PC-9 (cell line): ENCODE data around the gene CTSH. TPM values are rescaled to one million over a fixed set of nuclear protein-coding genes. Genes with fewer than 3 reads are reported as not detected.

Source experiments
- BruUV-seq: library from RNA; stranded (reverse); fragments of 400-500 nt; replicated peaks from 2 replicates; lab custom pipeline; 2021; lab: Mats Ljungman, UMichigan
- CTCF ChIA-PET: fragments of 300-600 bp; sonication (Branson Sonifier 250); formaldehyde crosslinking; loops from one replicate; lab custom pipeline; 2022; ENCODE audit warnings: antibody characterized with exemption; lab: Charles Lee
- POLR2A ChIA-PET: fragments of 300-600 bp; sonication (Branson Sonifier 250); formaldehyde crosslinking; loops from one replicate; lab custom pipeline; 2022; ENCODE audit warnings: antibody characterized with exemption; ENCODE audit not compliant: unreplicated experiment; lab: Charles Lee
- DNase-seq, 2 experiments: peaks; one replicate each; pipeline versions ENCODE4 v3.0.0 to v3.0.0-alpha.2; 2015 to 2022; ENCODE audit warnings: mixed read lengths in 1 of 2
- H2AFZ ChIP-seq: fragments of 200-600 bp; sonication (generic); 2 replicates; pipeline ENCODE4 v1.8.1; 2017; ENCODE audit warnings: antibody characterized with exemption
- H3F3A ChIP-seq: fragments of 200-600 bp; sonication (generic); 2 replicates; pipeline ENCODE4 v1.8.1; 2017; ENCODE audit warnings: antibody characterized with exemption, mild to moderate bottlenecking, low read depth; ENCODE audit not compliant: insufficient read depth
- H3K27ac ChIP-seq: fragments of 200-600 bp; sonication (generic); 2 replicates; pipeline ENCODE4 v1.6.1; 2016; ENCODE audit warnings: mixed run types
- H3K27me3 ChIP-seq: fragments of 200-600 bp; sonication (generic); 2 replicates; pipeline ENCODE4 v1.6.1; 2016; ENCODE audit warnings: low read depth, mixed run types; ENCODE audit not compliant: insufficient read depth
- H3K36me3 ChIP-seq: fragments of 200-600 bp; sonication (generic); 2 replicates; pipeline ENCODE4 v1.6.1; 2016; ENCODE audit warnings: low read depth, mixed run types
- H3K4me1 ChIP-seq: fragments of 200-600 bp; sonication (generic); replicated peaks from 2 replicates; pipeline ENCODE4 v1.6.1; 2016; ENCODE audit warnings: mixed run types; ENCODE audit not compliant: insufficient read depth
- H3K4me2 ChIP-seq: fragments of 200-600 bp; sonication (generic); 2 replicates; pipeline ENCODE4 v1.6.1; 2017; ENCODE audit warnings: mixed run types
- H3K4me3 ChIP-seq: fragments of 200-600 bp; sonication (generic); 2 replicates; pipeline ENCODE4 v1.6.1; 2016; ENCODE audit warnings: mixed run types
- H3K79me2 ChIP-seq: fragments of 200-600 bp; sonication (generic); 2 replicates; pipeline ENCODE4 v1.6.1; 2017; ENCODE audit warnings: low read depth, mixed run types
- H3K9me2 ChIP-seq: fragments of 200-600 bp; sonication (generic); 2 replicates; pipeline ENCODE4 v1.8.1; 2017; ENCODE audit warnings: mild to moderate bottlenecking; ENCODE audit not compliant: insufficient read depth
- H3K9me3 ChIP-seq: fragments of 200-600 bp; sonication (generic); 2 replicates; pipeline ENCODE4 v1.8.1; 2016; ENCODE audit warnings: low read depth; ENCODE audit not compliant: insufficient read depth
- H4K20me1 ChIP-seq: fragments of 200-600 bp; sonication (generic); 2 replicates; pipeline ENCODE4 v1.8.1; 2017; ENCODE audit not compliant: insufficient read depth
- EZH2 ChIP-seq: fragments of 200-600 bp; sonication (generic); IDR thresholded peaks from 2 replicates; pipeline ENCODE4 v1.8.0; 2017; ENCODE audit warnings: antibody characterized with exemption, low read depth
- intact Hi-C: fragments of 100-400 bp; cut with micrococcal nuclease; formaldehyde crosslinking; loops from one replicate; pipeline ENCODE4 v1.10.0; 2022; ENCODE audit not compliant: unreplicated experiment
- total RNA-seq: library from RNA; stranded (reverse); gene quantifications from 2 replicates; pipeline ENCODE4 v1.2.3, GENCODE V29; 2021
- TF ChIP-seq, protein P1 (sequence below): fragments of 200-600 bp; sonication (generic); conservative IDR thresholded peaks from 2 replicates; pipeline ENCODE4 v1.6.1; 2017; ENCODE audit warnings: mixed run types, antibody characterized with exemption, mild to moderate bottlenecking, moderate library complexity

Gene CTSH
- total RNA-seq, 1 experiment from 2014 or later: 101 TPM

DNA sequence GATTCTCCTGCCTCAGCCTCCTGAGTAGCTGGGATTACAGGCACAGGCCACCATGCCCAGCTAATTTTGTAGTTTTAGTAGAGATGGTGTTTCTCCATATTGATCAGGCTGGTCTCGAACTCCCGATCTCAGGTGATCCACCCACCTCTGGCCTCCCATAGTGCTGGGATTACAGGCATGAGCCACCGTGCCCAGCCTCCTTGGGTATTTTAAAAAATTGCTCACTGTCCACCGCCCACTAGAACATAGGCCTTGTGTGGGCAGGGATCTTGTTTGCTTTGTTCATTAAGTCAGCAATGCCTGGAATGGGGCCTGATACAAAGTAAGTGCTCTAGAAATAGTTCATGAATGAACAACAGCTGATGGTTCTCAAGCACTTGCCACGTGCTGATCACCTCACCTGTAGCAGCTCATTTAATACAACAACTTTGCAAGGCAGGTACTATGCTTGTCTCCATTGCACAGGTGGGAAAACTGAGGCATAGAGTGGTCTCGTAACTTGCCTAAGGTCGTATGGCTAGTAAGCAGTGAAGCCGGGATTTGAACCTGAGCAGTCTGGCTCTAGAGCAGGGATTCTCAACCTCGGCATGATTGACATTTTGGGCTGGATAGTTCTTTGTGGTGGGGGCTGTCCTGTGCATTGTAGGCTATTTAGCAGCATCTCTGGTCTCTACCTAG lies 12.7 kb upstream of the CTSH start:
- H3K4me1 ChIP-seq: peaks cover 10% of the 10 kb centered on the region
- ChIA-PET CTCF (no interaction called here), POLR2A (no interaction called here)
- DNase-seq: no peak
- no peaks in the 10 kb centered on the region for H4K20me1 ChIP-seq
- H3K9me3 ChIP-seq: no peaks in the 10 kb centered on the region
- no peaks in the 10 kb centered on the region for H3K79me2 ChIP-seq
- H3K27ac ChIP-seq: no peak overlapping the region
- H3K36me3 ChIP-seq: no peaks in the 10 kb centered on the region
- no peak for TF ChIP-seq EZH2
- TF ChIP-seq, protein P1, sequence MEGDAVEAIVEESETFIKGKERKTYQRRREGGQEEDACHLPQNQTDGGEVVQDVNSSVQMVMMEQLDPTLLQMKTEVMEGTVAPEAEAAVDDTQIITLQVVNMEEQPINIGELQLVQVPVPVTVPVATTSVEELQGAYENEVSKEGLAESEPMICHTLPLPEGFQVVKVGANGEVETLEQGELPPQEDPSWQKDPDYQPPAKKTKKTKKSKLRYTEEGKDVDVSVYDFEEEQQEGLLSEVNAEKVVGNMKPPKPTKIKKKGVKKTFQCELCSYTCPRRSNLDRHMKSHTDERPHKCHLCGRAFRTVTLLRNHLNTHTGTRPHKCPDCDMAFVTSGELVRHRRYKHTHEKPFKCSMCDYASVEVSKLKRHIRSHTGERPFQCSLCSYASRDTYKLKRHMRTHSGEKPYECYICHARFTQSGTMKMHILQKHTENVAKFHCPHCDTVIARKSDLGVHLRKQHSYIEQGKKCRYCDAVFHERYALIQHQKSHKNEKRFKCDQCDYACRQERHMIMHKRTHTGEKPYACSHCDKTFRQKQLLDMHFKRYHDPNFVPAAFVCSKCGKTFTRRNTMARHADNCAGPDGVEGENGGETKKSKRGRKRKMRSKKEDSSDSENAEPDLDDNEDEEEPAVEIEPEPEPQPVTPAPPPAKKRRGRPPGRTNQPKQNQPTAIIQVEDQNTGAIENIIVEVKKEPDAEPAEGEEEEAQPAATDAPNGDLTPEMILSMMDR: no peak
- intact Hi-C loops: no loop called here
- no peaks in the 10 kb centered on the region for H3K27me3 ChIP-seq
- H2AFZ ChIP-seq: no peak overlapping the region
- BruUV-seq: no TSS peak
- H3F3A ChIP-seq: no peaks in the 10 kb centered on the region
- H3K9me2 ChIP-seq: no peaks in the 10 kb centered on the region
- no peak overlapping the region for H3K4me2 ChIP-seq
- H3K4me3 ChIP-seq: no peak overlapping the region

DNA sequence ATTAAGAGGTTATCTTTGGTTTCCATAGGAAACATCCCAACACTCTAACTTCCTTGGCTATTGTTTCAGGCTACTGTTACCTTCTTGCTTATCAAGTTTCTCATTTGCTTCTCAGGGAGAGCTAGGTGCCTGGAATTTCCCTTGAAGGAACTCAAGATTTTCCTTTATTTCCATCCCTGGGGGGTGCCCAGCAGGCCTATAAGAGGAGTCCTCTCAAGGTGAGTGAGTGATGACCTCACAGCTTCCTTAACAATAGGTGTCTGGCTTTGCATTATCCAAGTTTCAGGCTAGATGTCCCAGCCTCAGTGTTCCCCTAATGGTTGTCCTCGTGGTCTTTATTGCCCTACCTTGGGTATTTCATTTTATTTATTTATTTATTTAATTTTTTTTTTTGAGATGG lies 12.1 kb upstream of the CTSH start:
- Histone ChIP-seq H3K27me3 (no peaks in the 10 kb centered on the region), H3K9me3 (no peaks in the 10 kb centered on the region), H3K27ac (no peak overlapping the region), H4K20me1 (no peaks in the 10 kb centered on the region), H3K79me2 (no peaks in the 10 kb centered on the region), H3F3A (no peaks in the 10 kb centered on the region), H3K4me1 (peaks cover 16% of the 10 kb centered on the region), H3K36me3 (no peaks in the 10 kb centered on the region), H3K4me2 (no peak overlapping the region), H3K9me2 (no peaks in the 10 kb centered on the region), H3K4me3 (no peak overlapping the region), H2AFZ (no peak overlapping the region)
- TF ChIP-seq, protein P1: no peak
- no peak for TF ChIP-seq EZH2
- DNase-seq: no peak
- CTCF ChIA-PET: no interaction called here
- BruUV-seq: no TSS peak
- intact Hi-C loops: no loop called here
- POLR2A ChIA-PET: no interaction called here

DNA sequence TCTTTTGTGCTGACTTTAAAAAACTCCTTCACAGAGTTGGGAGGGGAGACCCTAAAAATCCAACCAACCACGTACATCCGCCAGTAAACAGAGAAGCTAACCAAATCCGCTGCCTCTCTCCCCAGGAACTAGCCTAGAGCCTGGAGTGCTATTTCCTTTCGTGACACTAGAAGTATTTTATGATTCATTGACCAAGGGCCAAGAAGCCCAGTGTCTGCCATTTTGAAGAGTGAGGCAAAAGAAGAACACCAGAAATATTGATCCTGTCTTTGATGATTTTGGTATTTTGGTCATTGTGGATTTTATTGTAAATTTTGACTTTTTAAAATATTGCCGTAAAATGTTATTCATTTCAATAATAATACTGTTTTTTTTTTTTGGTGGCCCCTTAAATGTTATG lies 10.5 kb upstream of the CTSH start:
- Histone ChIP-seq H3K36me3 (no peaks in the 10 kb centered on the region), H3K4me2 (no peak overlapping the region), H4K20me1 (no peaks in the 10 kb centered on the region), H3K27ac (no peak overlapping the region), H3F3A (peaks cover 14% of the 10 kb centered on the region), H3K9me3 (no peaks in the 10 kb centered on the region), H3K79me2 (no peaks in the 10 kb centered on the region), H3K4me3 (no peak overlapping the region), H3K27me3 (no peaks in the 10 kb centered on the region), H3K9me2 (no peaks in the 10 kb centered on the region), H2AFZ (no peak overlapping the region), H3K4me1 (peaks cover 32% of the 10 kb centered on the region)
- ChIA-PET POLR2A (no interaction called here), CTCF (no interaction called here)
- DNase-seq: no peak
- BruUV-seq: no TSS peak
- TF ChIP-seq, protein P1: no peak
- TF ChIP-seq EZH2: no peak
- intact Hi-C loops: no loop called here
